HG03095 (cell line): ENCODE measurements around the gene HDAC4.

Source experiments
- ATAC-seq: cut with Tn5 transposase; IDR thresholded peaks from one replicate; pipeline ENCODE4 v1.9.1; 2021; ENCODE audit warnings: moderate library complexity; ENCODE audit not compliant: unreplicated experiment

The HDAC4 gene

DNA sequence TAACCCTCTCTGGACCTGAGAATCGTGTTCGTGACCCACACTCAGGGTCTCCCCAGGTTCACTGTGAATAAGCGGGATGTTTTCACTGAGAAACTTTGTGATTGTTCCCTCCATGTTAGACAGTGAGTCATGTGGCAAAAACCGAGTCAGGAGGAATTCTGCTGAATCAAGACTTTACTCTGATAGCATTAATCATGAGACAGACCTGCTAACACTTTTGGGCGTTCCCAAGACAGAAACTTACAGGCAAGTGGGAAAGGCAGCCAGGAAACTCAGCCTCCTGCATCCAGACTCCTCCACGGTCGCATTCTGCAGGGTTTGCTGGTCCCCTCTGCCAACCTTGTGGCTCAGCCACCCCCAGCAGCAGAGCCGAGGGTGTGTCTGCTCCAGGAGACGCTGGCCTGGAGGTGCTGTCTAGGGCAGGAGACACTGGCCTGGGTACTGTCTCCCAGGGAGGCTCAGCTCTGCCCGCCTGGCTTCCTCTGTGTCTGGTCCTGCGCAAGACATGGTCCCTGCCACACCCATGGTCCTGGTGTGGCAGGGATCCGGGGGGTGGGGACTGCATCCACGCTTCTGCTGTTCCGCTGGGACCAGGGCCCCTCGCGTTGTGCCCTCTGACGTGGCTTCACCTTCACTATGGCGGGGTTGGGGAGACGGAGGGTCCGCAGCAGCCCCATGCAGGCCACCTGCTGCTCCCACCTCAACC is 375.6 kb downstream of the HDAC4 start:
- ATAC-seq, result no peak

DNA sequence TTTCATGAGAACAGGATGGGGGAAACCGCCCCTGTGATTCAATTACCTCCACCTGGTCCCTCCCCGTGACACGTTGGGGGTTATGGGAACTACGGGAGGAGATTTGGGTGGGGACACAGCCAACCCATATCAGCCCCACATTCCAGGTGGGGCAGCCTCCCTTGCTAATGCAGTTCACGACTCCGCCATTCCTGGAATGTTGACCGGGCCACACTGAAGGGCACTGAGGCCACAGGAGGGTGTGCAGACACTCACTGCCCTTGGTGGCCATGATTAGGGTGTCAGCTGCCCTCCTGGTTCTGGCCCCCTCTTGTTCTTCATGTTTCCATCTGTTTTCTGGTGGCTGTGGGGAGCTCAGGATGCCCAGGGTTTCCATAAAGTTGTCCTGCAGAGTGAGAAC is 376.6 kb downstream of the HDAC4 start:
- no peak for ATAC-seq

DNA sequence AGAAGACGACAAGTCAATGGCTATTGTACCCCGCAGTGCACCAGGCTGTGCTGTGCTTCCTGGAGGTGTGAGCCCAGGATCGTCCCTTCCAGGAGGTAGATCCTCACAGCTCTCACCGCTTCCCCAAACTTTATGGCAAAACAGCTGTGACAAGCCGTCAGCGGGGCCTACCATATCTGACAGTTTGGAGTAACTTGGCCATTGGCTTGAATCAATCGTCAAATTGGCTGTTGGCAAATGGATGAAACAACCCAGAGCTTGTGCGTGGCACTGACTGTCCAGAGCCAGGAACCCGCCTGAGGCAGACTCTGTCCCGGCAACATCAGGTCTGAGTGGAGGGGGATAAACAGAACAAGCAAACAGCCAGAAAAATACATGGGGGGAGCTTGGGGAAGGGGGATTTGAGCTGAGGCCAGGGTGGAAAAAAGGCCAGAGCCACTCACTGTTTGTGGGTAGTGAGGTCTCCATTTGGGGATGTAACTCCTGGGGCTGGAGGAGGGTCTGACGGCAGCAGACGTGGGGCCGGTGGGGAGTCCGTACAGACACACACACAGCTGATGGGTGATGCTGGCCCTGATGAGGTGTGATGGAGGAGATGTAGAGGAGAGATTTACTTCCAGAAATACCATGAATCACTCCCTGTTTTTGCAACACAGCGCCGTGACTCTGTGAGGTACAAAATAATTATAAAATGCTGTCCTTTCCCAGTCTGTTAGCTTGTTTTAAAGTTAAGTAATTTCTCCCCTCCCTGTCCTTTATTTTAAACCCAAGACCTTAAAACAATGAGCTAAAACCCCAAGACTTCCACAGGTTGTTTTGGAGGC is 378.2 kb downstream of the HDAC4 start:
- no peak for ATAC-seq

DNA sequence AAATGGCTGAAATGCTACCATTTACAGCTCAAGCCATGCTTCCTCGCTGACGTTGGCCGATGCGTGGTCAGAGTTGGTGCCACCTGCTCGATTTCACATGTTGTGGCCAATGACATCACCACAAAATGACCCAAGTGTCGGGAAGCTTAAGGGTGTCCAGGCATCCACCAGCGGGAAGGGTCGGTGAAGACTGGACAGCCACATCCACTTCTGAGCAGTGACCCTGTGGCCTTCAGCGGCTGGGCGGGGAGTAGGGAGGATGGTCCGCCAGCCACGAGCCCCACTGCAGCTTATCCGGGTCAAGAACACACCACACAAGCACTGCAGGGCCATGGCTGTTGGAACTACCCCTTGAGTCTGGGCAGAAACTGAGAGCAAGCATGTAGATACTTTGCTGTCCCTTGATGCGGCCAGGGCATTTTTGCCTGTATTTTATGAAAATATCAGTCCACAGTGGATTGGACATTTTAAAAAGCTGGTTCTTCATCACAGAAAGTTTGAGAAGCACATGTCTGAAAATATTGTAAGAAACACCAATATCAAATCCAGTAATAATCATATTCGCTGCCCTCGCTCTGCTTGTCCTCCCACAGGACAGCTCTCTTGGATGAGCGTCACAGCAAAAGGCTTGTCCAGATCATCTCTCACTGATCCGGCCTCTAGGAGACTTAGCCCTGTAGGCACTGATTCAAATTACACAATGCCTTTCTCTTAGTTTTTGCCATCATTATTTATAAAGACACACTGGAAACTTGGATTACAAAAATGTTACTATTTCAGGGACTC is 379.0 kb downstream of the HDAC4 start:
- ATAC-seq, result no peak

DNA sequence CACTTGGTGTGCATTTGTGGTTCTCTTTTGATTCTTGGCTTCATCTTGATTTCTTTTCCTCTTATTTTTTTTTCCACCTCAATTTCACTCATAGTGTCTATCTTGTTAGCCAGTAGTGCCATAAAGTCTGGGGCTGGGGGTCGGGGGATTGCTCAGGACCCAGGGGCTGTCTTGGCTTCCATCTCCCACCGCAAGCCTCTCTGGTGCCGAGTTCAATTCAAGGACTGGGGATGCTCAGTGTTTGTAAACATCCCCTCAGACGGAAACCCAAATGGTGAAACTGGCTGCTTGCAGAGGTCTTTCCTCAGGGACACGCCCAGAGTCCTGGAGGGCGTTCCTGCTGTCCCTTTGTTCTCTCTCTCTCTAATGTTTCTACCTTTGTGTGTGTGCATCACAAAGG is 379.6 kb downstream of the HDAC4 start:
- ATAC-seq, result no peak

DNA sequence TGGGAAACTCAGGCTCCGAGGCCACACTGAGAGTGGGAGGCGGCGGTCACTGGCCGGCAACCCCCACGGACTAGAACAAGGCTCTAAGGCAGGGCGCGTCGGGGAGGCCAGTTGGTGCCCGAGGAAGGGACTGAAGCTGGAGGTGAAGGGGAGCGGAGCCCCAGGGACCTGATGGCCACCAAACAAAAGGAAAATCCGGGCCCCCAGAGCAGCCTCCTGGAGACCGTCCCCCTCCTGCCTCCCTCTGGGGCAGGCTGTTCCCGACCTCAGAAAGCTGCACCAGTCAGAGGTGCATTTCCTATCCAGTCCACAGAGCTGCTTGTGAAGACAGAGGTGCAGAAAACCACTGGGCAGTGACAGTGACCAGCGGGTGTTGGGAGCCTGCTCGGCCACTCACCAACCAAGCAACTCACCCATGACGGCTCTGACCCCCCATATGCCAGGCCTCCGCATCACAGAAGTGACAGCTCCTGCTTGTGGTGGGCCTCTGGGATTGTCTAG is 380.2 kb downstream of the HDAC4 start:
- ATAC-seq, result no peak

- no peak for ATAC-seq
These were observed 381.6 kb downstream of the HDAC4 start for GRCh38 chr2:239019183-239019581.

- no peak for ATAC-seq
These were observed 382.3 kb downstream of the HDAC4 start for GRCh38 chr2:239018271-239019182.

GRCh38 chr2:239017491-239018098 is 383.2 kb downstream of the HDAC4 start:
- ATAC-seq, result no peak

- no peak for ATAC-seq
These were observed 384.7 kb downstream of the HDAC4 start for GRCh38 chr2:239015901-239016675.

DNA sequence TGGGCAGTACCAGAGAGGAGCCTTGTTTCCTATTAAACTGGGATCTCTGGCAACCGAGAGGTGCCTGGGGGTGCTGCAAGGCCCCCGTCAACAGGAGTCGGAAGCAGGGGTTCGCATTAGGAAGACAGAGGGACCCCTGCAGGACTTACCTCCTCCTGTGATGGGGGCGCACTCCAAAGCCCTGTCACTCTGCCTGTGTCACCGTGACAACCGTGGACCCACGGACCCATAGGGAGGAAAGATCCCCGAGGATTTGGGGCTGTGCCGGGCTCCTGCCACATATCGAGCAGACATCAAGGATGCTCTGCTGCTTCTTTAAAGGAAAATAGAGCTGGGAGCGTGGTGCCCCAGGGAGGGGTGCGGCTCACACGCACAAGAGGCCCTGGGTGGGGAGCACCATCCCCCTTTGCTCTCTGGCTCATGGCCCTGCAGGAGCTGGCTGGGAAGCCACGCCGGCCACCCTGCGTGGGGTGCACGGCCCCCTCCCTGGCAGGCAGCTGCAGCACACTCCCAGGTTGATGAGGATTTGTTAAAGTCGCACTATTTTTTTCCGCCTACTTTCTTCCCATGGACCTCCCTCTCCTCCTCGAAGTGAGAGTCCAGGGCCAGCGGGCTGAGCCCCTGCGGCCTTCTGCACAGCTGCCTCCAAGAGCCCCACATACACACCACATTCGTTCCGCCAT is 385.5 kb downstream of the HDAC4 start:
- ATAC-seq, result no peak

DNA sequence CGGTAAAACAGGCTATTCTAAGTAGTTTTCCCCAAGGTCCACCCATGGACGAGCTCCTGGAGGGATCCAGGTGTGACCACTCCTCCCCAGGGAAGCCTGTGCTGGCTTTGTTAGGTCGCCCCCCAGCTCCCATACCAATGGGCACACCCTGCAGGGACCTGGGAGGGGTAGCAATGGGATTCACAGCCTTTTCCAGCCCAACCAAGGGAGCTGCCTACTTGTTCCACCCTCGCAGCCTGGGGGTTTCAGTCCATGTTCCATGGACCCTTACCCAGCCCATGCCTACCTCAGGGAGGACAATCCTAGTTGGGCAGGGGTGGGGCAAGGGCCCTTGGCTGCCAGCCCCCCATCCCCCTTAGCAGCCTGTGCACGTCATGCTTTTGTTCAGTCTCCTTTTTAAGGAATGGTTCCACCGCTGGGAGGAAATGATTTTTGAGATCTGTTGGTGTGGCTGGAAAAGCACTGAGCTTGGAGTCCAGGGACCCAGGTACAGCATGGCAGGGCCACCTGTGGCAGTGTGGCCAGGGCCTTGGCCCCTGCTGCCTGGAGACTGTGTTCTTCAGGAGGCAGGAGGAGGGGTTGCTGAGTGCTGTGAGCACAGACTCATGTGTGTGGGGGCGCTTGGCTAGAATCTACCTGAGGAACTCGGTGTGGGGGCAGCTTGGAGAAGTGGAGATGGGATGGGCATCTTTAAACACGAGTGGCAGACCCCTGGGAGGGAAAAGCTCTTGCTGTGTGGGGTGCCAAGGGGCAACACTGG is 386.2 kb downstream of the HDAC4 start:
- no peak for ATAC-seq

- no peak for ATAC-seq
These were observed 387.2 kb downstream of the HDAC4 start for GRCh38 chr2:239013678-239013976.

DNA sequence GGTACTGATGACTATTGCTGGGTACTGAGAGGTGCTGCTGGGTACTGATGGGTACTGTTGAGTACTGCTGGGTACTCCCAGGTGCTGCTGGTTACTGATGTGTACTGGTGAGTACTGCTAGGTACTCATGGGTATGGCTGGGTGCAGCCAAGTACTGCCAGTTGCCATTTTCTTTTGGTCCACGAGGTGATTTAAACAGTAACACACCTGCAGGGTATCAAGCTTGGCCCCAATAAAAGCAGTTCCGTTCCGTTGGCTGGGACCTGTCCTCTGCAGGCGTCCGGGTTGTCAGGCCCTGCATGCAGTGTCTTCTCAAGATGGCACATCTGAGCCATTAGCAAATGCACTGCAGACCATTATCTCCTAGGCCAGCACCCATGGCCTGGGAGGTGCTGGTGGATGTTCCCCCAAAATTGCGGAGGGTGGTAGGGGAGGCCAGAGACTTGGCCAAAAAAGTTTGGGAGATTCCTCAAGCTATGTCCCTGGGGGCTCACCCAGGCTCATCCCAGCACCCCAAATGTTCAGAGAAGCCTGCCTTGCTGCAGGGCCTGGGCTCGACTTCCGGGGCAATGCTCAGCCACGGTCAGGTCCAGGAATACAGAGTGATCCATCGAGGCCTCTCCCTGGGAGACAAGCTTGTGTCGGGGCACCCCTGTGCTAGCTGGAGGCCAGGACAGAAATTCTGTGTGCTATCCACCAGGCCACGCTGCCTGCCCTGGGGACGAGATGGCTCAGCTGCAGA is 387.7 kb downstream of the HDAC4 start:
- no peak for ATAC-seq

DNA sequence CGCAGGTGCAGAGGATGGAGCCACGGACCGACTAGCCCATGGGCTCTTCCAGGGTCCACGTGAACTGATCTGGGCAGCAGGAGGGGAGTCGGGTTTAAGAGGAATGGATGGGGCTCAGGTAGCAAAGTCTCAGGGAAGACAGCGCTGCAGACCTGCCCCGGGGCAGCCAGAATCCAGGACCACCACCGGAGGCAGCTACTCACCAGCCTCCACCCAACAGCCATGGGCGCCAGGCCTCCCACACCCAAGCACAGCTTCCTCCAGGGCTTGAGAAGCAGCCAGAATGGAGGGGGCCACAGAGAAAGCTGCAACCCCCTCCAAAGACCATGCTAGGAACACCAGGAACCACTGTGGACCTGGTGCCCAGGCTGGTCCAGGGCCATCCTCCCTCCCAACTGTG is 388.6 kb downstream of the HDAC4 start:
- no peak for ATAC-seq

- no peak for ATAC-seq
These were observed 391.2 kb downstream of the HDAC4 start for GRCh38 chr2:239009589-239009961.
